Neural cell (in vitro differentiated cells): Measurements from ENCODE around the gene TRIM45. TPM values are rescaled to one million over a fixed set of nuclear protein-coding genes. Genes with fewer than 3 reads are reported as not detected.

Experiments used
- H2AFZ ChIP-seq: fragments of 200-600, 300-800 bp; sonication (generic), shearing (Covaris generic); 2 replicates; pipeline ENCODE4 v1.6.0; 2014; ENCODE audit warnings: low read depth, mild to moderate bottlenecking, antibody characterized with exemption, low read length, moderate library complexity
- H3F3A ChIP-seq: fragments of 200-600 bp; shearing (Covaris generic); 2 replicates; pipeline ENCODE4 v1.6.1; 2016; ENCODE audit warnings: mild to moderate bottlenecking, moderate library complexity, mixed read lengths, antibody characterized with exemption, low read length; ENCODE audit not compliant: insufficient read depth, poor library complexity, severe bottlenecking
- H3K27ac ChIP-seq: fragments of 200-600, 300-800 bp; sonication (generic), shearing (Covaris generic); 2 replicates; pipeline ENCODE4 v1.5.1; 2014; ENCODE audit warnings: mild to moderate bottlenecking, low read length, moderate library complexity
- H3K27me3 ChIP-seq: fragments of 300-800, 200-600 bp; sonication (generic), shearing (Covaris generic); 2 replicates; pipeline ENCODE4 v1.6.0; 2014; ENCODE audit warnings: mild to moderate bottlenecking, low read depth, low read length, moderate library complexity; ENCODE audit not compliant: insufficient read depth
- H3K36me3 ChIP-seq: fragments of 300-800, 200-600 bp; sonication (generic), shearing (Covaris generic); 2 replicates; pipeline ENCODE4 v1.5.1; 2014; ENCODE audit warnings: mild to moderate bottlenecking, antibody characterized with exemption, low read length, moderate library complexity; ENCODE audit not compliant: insufficient read depth
- H3K4me2 ChIP-seq: fragments of 300-800, 200-600 bp; sonication (generic), shearing (Covaris generic); 2 replicates; pipeline ENCODE4 v1.6.0; 2014; ENCODE audit warnings: mild to moderate bottlenecking, low read length
- H3K4me3 ChIP-seq: fragments of 300-800, 200-600 bp; sonication (generic), shearing (Covaris generic); 2 replicates; pipeline ENCODE4 v1.5.1; 2014; ENCODE audit warnings: mild to moderate bottlenecking, low read length, moderate library complexity
- H3K79me2 ChIP-seq: fragments of 200-600 bp; shearing (Covaris generic); replicated peaks from 2 replicates; pipeline ENCODE4 v1.6.0; 2014; ENCODE audit warnings: mild to moderate bottlenecking, low read length, moderate library complexity; ENCODE audit not compliant: insufficient read depth
- H3K9ac ChIP-seq: fragments of 300-800, 200-600 bp; sonication (generic), shearing (Covaris generic); 2 replicates; pipeline ENCODE4 v1.6.1; 2016; ENCODE audit warnings: mild to moderate bottlenecking, low read length, mixed read lengths
- H3K9me2 ChIP-seq: fragments of 200-600 bp; shearing (Covaris generic); 2 replicates; pipeline ENCODE4 v1.6.1; 2016; ENCODE audit warnings: mild to moderate bottlenecking, low read length, mixed read lengths; ENCODE audit not compliant: insufficient read depth
- H3K9me3 ChIP-seq: fragments of 200-600, 300-800 bp; sonication (generic), shearing (Covaris generic); 2 replicates; pipeline ENCODE4 v1.6.1; 2016; ENCODE audit warnings: mild to moderate bottlenecking, mixed run types, low read length, moderate library complexity, mixed read lengths
- H4K20me1 ChIP-seq: fragments of 200-600 bp; shearing (Covaris generic); 2 replicates; pipeline ENCODE4 v1.6.1; 2016; ENCODE audit warnings: mild to moderate bottlenecking, mixed run types; ENCODE audit not compliant: insufficient read depth
- EP300 ChIP-seq: fragments of 450-650 bp; conservative IDR thresholded peaks from 2 replicates; pipeline ENCODE4 v1.6.1; 2014; ENCODE audit warnings: antibody characterized with exemption, mild to moderate bottlenecking, moderate library complexity; ENCODE audit not compliant: poor library complexity, severe bottlenecking
- EZH2 ChIP-seq: fragments of 200-600, 300-800 bp; shearing (Covaris generic), sonication (generic); IDR thresholded peaks from 2 replicates; pipeline ENCODE4 v1.6.1; 2014; ENCODE audit warnings: antibody characterized with exemption, low read length, borderline replicate concordance, mild to moderate bottlenecking; ENCODE audit not compliant: insufficient read depth, poor library complexity, severe bottlenecking
- MXI1 ChIP-seq: fragments of 450-650 bp; conservative IDR thresholded peaks from 2 replicates; pipeline ENCODE4 v1.6.1; 2014; ENCODE audit warnings: antibody characterized with exemption, mild to moderate bottlenecking; ENCODE audit not compliant: poor library complexity, severe bottlenecking
- POLR2AphosphoS5 ChIP-seq: IDR thresholded peaks from 2 replicates; pipeline ENCODE4 v1.6.1; 2012
- RAD21 ChIP-seq: fragments of 450-650 bp; conservative IDR thresholded peaks from 2 replicates; pipeline ENCODE4 v1.6.1; 2014; ENCODE audit warnings: antibody characterized with exemption, mild to moderate bottlenecking, moderate library complexity
- SMC3 ChIP-seq: fragments of 450-650 bp; conservative IDR thresholded peaks from 2 replicates; pipeline ENCODE4 v1.6.1; 2014; ENCODE audit warnings: antibody characterized with exemption, mild to moderate bottlenecking, moderate library complexity; ENCODE audit not compliant: poor library complexity
- TAF1 ChIP-seq: IDR thresholded peaks from 2 replicates; pipeline ENCODE4 v1.6.1; 2012; ENCODE audit warnings: low read depth
- polyA plus RNA-seq: library from polyadenylated mRNA; depleted of rRNA; stranded (reverse); fragments of >200 nt; gene quantifications from 2 replicates; pipeline ENCODE4 v1.2.3, GENCODE V29; 2014
- TF ChIP-seq, protein P1 (sequence below): IDR thresholded peaks from 2 replicates; pipeline ENCODE4 v1.6.1; 2012; ENCODE audit warnings: borderline replicate concordance
- TF ChIP-seq, protein P2 (sequence below): fragments of 450-650 bp; IDR thresholded peaks from 2 replicates; pipeline ENCODE4 v1.5.1; 2014; ENCODE audit warnings: antibody characterized with exemption, mild to moderate bottlenecking, moderate library complexity; ENCODE audit not compliant: poor library complexity, severe bottlenecking

Gene TRIM45
- polyA plus RNA-seq, 1 donor from 2014 or later, result 4.9 TPM

- no peak for TF ChIP-seq POLR2AphosphoS5
- no peak for TF ChIP-seq MXI1
- TF ChIP-seq, protein P1, sequence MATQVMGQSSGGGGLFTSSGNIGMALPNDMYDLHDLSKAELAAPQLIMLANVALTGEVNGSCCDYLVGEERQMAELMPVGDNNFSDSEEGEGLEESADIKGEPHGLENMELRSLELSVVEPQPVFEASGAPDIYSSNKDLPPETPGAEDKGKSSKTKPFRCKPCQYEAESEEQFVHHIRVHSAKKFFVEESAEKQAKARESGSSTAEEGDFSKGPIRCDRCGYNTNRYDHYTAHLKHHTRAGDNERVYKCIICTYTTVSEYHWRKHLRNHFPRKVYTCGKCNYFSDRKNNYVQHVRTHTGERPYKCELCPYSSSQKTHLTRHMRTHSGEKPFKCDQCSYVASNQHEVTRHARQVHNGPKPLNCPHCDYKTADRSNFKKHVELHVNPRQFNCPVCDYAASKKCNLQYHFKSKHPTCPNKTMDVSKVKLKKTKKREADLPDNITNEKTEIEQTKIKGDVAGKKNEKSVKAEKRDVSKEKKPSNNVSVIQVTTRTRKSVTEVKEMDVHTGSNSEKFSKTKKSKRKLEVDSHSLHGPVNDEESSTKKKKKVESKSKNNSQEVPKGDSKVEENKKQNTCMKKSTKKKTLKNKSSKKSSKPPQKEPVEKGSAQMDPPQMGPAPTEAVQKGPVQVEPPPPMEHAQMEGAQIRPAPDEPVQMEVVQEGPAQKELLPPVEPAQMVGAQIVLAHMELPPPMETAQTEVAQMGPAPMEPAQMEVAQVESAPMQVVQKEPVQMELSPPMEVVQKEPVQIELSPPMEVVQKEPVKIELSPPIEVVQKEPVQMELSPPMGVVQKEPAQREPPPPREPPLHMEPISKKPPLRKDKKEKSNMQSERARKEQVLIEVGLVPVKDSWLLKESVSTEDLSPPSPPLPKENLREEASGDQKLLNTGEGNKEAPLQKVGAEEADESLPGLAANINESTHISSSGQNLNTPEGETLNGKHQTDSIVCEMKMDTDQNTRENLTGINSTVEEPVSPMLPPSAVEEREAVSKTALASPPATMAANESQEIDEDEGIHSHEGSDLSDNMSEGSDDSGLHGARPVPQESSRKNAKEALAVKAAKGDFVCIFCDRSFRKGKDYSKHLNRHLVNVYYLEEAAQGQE, result no peak
- TF ChIP-seq RAD21, result no peak
- TF ChIP-seq, protein P2, sequence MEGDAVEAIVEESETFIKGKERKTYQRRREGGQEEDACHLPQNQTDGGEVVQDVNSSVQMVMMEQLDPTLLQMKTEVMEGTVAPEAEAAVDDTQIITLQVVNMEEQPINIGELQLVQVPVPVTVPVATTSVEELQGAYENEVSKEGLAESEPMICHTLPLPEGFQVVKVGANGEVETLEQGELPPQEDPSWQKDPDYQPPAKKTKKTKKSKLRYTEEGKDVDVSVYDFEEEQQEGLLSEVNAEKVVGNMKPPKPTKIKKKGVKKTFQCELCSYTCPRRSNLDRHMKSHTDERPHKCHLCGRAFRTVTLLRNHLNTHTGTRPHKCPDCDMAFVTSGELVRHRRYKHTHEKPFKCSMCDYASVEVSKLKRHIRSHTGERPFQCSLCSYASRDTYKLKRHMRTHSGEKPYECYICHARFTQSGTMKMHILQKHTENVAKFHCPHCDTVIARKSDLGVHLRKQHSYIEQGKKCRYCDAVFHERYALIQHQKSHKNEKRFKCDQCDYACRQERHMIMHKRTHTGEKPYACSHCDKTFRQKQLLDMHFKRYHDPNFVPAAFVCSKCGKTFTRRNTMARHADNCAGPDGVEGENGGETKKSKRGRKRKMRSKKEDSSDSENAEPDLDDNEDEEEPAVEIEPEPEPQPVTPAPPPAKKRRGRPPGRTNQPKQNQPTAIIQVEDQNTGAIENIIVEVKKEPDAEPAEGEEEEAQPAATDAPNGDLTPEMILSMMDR, result no peak
- Histone ChIP-seq H3K9me2 (no peaks in the 10 kb centered on the region), H3K4me2 (no peak overlapping the region), H3K27ac (no peak overlapping the region), H3F3A (no peaks in the 10 kb centered on the region), H3K4me3 (no peak overlapping the region), H3K79me2 (no peaks in the 10 kb centered on the region), H2AFZ (no peak overlapping the region), H3K9ac (no peak overlapping the region), H3K9me3 (no peaks in the 10 kb centered on the region), H3K36me3 (no peaks in the 10 kb centered on the region), H3K27me3 (no peaks in the 10 kb centered on the region), H4K20me1 (no peaks in the 10 kb centered on the region)
Observed at GRCh38 chr1:117138106-117138505, 16.6 kb upstream of the TRIM45 start.

- H3K36me3 ChIP-seq, result no peaks in the 10 kb centered on the region
- no peak overlapping the region for H3K27ac ChIP-seq
- no peaks in the 10 kb centered on the region for H3K9me3 ChIP-seq
- H3K9me2 ChIP-seq, result no peaks in the 10 kb centered on the region
- H3K4me3 ChIP-seq, result no peak overlapping the region
- H4K20me1 ChIP-seq, result no peaks in the 10 kb centered on the region
- H3F3A ChIP-seq, result no peaks in the 10 kb centered on the region
- TF ChIP-seq EZH2 (no peak), TAF1 (no peak), SMC3 (no peak), POLR2AphosphoS5 (no peak), RAD21 (no peak), EP300 (no peak), MXI1 (no peak)
- TF ChIP-seq, protein P2, result no peak
- no peak overlapping the region for H3K4me2 ChIP-seq
- H2AFZ ChIP-seq, result no peak overlapping the region
- no peaks in the 10 kb centered on the region for H3K79me2 ChIP-seq
- H3K27me3 ChIP-seq, result no peaks in the 10 kb centered on the region
- no peak overlapping the region for H3K9ac ChIP-seq
Observed at GRCh38 chr1:117137281-117137855, 15.8 kb upstream of the TRIM45 start.
